Measurements from ENCODE around the gene KIRREL3. TPM values are rescaled to one million over a fixed set of nuclear protein-coding genes. Genes with fewer than 3 reads are reported as not detected.

Gene KIRREL3
- total RNA-seq, 2 experiments from 2014 or later = not detected

GRCh38 chr11:126416542-126417090, 584.0 kb downstream of the KIRREL3 start:
- ChIA-PET CTCF (interaction anchor here (1.5 kb wide), 1 partner anchor 64 kb away, joined by 3 read pairs; no protein-coding TSS in a partner anchor), POLR2A (no interaction called here)
- Mint-ChIP-seq H3K9me3 (no peaks in the 10 kb centered on the region), H3K27me3 (no peaks in the 10 kb centered on the region), H3K4me1 (ENCODE audit: low read depth) (peaks cover 6% of the 10 kb centered on the region), H3K27ac (no peak overlapping the region), H3K4me3 (peak overlapping the region; percentile 46), H3K36me3 (ENCODE audit: low read depth) (no peaks in the 10 kb centered on the region)
- no peaks in the 10 kb centered on the region for H3K9me3 ChIP-seq (ENCODE audit: control insufficient read depth in 1 of 2, insufficient read depth in 1 of 2, low read length in 2 of 2)
- no peak overlapping the region for H3K27ac ChIP-seq (ENCODE audit: low read depth in 1 of 2, low read length in 2 of 2)
- intact Hi-C loops (cut with DNase I, micrococcal nuclease) = no loop called here
- peaks cover 11% of the 10 kb centered on the region for H3K4me1 ChIP-seq (ENCODE audit: insufficient read depth, low read length)
- peaks cover 0 to 4% of the 10 kb centered on the region in 2 experiments for H3K27me3 ChIP-seq (ENCODE audit: control insufficient read depth in 1 of 2, insufficient read depth in 2 of 2, low read length in 2 of 2)
- peak overlapping the region; percentile 43 for H3K4me3 ChIP-seq (ENCODE audit: low read length)
- ATAC-seq (ENCODE audit: poor library complexity) (peak; percentile 86), DNase-seq (peak; percentile 27 to 82 (median 58))
- TF ChIP-seq, protein P1, sequence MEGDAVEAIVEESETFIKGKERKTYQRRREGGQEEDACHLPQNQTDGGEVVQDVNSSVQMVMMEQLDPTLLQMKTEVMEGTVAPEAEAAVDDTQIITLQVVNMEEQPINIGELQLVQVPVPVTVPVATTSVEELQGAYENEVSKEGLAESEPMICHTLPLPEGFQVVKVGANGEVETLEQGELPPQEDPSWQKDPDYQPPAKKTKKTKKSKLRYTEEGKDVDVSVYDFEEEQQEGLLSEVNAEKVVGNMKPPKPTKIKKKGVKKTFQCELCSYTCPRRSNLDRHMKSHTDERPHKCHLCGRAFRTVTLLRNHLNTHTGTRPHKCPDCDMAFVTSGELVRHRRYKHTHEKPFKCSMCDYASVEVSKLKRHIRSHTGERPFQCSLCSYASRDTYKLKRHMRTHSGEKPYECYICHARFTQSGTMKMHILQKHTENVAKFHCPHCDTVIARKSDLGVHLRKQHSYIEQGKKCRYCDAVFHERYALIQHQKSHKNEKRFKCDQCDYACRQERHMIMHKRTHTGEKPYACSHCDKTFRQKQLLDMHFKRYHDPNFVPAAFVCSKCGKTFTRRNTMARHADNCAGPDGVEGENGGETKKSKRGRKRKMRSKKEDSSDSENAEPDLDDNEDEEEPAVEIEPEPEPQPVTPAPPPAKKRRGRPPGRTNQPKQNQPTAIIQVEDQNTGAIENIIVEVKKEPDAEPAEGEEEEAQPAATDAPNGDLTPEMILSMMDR (IDR thresholded peaks at IDR 0.05) = no peak
- no peaks in the 10 kb centered on the region for H3K36me3 ChIP-seq (ENCODE audit: insufficient read depth, low read length)

DNA sequence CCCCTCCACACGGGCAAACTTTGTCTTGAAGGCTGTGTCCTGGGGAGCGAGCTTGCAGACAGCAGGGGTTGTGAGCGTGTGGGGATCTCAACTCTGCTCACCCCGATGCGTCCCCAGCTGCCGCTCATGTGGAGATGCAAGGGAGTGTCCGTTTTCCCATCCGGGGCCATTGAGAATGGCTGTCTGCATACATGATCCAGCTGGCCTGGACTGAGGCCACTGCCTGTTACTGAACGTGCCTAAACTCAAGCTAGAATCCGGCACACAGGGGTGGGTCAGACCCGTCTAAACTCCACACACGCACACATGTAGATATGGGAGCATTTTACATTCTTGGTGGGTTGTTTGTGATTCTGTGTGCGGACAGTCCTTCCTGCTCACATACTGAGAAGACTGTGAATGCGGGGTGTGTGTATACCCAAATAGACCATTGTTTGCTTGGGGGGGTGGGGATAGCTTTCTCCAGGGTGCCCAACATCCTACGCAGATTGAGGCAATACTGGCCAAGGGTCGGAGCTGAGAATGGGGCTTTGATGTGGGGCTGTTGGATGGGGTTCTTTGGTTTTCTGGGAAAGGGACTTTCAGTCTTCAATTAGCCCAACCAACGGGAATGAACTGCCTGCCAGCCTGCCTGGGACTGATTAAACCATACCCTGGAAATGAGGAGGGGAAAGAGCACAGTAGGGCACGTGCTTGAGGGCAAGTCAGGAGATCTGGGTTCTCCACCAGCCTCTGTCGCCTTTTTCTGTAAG, 584.7 kb downstream of the KIRREL3 start:
- no peaks in the 10 kb centered on the region for H3K9me3 Mint-ChIP-seq
- no peaks in the 10 kb centered on the region for H3K27me3 Mint-ChIP-seq
- POLR2A ChIA-PET = no interaction called here
- intact Hi-C loops (cut with DNase I, micrococcal nuclease) = no loop called here
- no peaks in the 10 kb centered on the region for H3K36me3 Mint-ChIP-seq (ENCODE audit: low read depth)
- CTCF ChIA-PET = interaction anchor here (1.5 kb wide), 1 partner anchor 65 kb away, joined by 3 read pairs; no protein-coding TSS in a partner anchor
- ATAC-seq (ENCODE audit: poor library complexity) (no peak), DNase-seq (no peak)
- no peaks in the 10 kb centered on the region for H3K27me3 ChIP-seq (ENCODE audit: control insufficient read depth in 1 of 2, insufficient read depth in 2 of 2, low read length in 2 of 2)
- H3K9me3 ChIP-seq (ENCODE audit: control insufficient read depth in 1 of 2, insufficient read depth in 1 of 2, low read length in 2 of 2) = no peaks in the 10 kb centered on the region
- H3K4me1 ChIP-seq (ENCODE audit: insufficient read depth, low read length) = peaks cover 11% of the 10 kb centered on the region
- H3K27ac Mint-ChIP-seq = no peak overlapping the region
- H3K4me3 Mint-ChIP-seq = peak overlapping the region; percentile 46
- no peak overlapping the region for H3K27ac ChIP-seq (ENCODE audit: low read depth in 1 of 2, low read length in 2 of 2)
- no peaks in the 10 kb centered on the region for H3K36me3 ChIP-seq (ENCODE audit: insufficient read depth, low read length)
- TF ChIP-seq, protein P1 (IDR thresholded peaks at IDR 0.05) = no peak
- peaks cover 6% of the 10 kb centered on the region for H3K4me1 Mint-ChIP-seq (ENCODE audit: low read depth)
- peak overlapping the region; percentile 43 for H3K4me3 ChIP-seq (ENCODE audit: low read length)

- no peaks in the 10 kb centered on the region for H3K27me3 ChIP-seq (ENCODE audit: control insufficient read depth in 1 of 2, insufficient read depth in 2 of 2, low read length in 2 of 2)
- POLR2A ChIA-PET = no interaction called here
- ATAC-seq (ENCODE audit: poor library complexity) = no peak
- Mint-ChIP-seq H3K36me3 (ENCODE audit: low read depth) (no peaks in the 10 kb centered on the region), H3K4me1 (ENCODE audit: low read depth) (peaks cover 6% of the 10 kb centered on the region), H3K9me3 (no peaks in the 10 kb centered on the region), H3K4me3 (no peak overlapping the region), H3K27ac (no peak overlapping the region), H3K27me3 (no peaks in the 10 kb centered on the region)
- H3K36me3 ChIP-seq (ENCODE audit: insufficient read depth, low read length) = no peaks in the 10 kb centered on the region
- no peaks in the 10 kb centered on the region for H3K9me3 ChIP-seq (ENCODE audit: control insufficient read depth in 1 of 2, insufficient read depth in 1 of 2, low read length in 2 of 2)
- intact Hi-C loops (cut with DNase I, micrococcal nuclease) = no loop called here
- H3K4me3 ChIP-seq (ENCODE audit: low read length) = no peak overlapping the region
- TF ChIP-seq, protein P1 (IDR thresholded peaks at IDR 0.05) = no peak
- no peak overlapping the region for H3K27ac ChIP-seq (ENCODE audit: low read depth in 1 of 2, low read length in 2 of 2)
- CTCF ChIA-PET = no interaction called here
- H3K4me1 ChIP-seq (ENCODE audit: insufficient read depth, low read length) = peaks cover 11% of the 10 kb centered on the region
- no peak for DNase-seq
Observed at GRCh38 chr11:126415128-126415527, 585.4 kb downstream of the KIRREL3 start.

All from CD4-positive, alpha-beta T cell (primary cell).